Small intestine (tissue), 7 donors: ENCODE data around the gene CEP112. TPM values are rescaled to one million over a fixed set of nuclear protein-coding genes. Genes with fewer than 3 reads are reported as not detected.
"Not testable (repeated sequence)": the region's sequence is repeated elsewhere in the genome, so short reads cannot be mapped to it uniquely, and the experiment has no call there.

ENCODE experiments used
- DNase-seq, 2 donors: peaks; one replicate each; pipeline versions ENCODE4 v3.0.0 to v3.0.0-alpha.2; 2013
- FAIRE-seq: peaks from 2 replicates; lab custom pipeline; 2012; peaks lifted over from hg19 to GRCh38; lab: Jason Lieb, UNC
- H3K27ac ChIP-seq, 3 donors: one replicate each; pipeline ENCODE4 v1.5.1; 2013; ENCODE audit warnings: low read length in 2 of 3, mild to moderate bottlenecking in 2 of 3, control low read depth in 1 of 3, inconsistent platforms in 1 of 3, low read depth in 1 of 3, moderate library complexity in 1 of 3
- H3K27me3 ChIP-seq, 3 donors: one replicate each; pipeline ENCODE4 v1.6.1; 2013; ENCODE audit warnings: low read length in 3 of 3, inconsistent platforms in 1 of 3; ENCODE audit not compliant: control insufficient read depth in 3 of 3, insufficient read depth in 3 of 3
- H3K36me3 ChIP-seq, 3 donors: one replicate each; pipeline ENCODE4 v1.6.1; 2013; ENCODE audit warnings: low read length in 3 of 3, inconsistent platforms in 1 of 3, low read depth in 1 of 3, mild to moderate bottlenecking in 1 of 3, moderate library complexity in 1 of 3; ENCODE audit not compliant: control insufficient read depth in 3 of 3, insufficient read depth in 2 of 3
- H3K4me1 ChIP-seq, 3 donors: one replicate each; pipeline ENCODE4 v1.6.1; 2013; ENCODE audit warnings: low read length in 2 of 3, inconsistent platforms in 1 of 3, low read depth in 1 of 3, mild to moderate bottlenecking in 1 of 3, moderate library complexity in 1 of 3; ENCODE audit not compliant: control insufficient read depth in 3 of 3, insufficient read depth in 2 of 3
- H3K4me3 ChIP-seq, 3 donors: one replicate each; pipeline ENCODE4 v1.5.1; 2013; ENCODE audit warnings: low read length in 3 of 3, control low read depth in 1 of 3, inconsistent platforms in 1 of 3, low read depth in 1 of 3, mild to moderate bottlenecking in 1 of 3, moderate library complexity in 1 of 3
- H3K9me3 ChIP-seq, 2 donors: one replicate each; pipeline ENCODE4 v1.6.1; 2013; ENCODE audit warnings: low read depth in 1 of 2, low read length in 1 of 2; ENCODE audit not compliant: control insufficient read depth in 2 of 2, insufficient read depth in 1 of 2
- WGBS, 3 donors: extraction: QIAGEN DNeasy Blood & Tissue Kit; methylation state at CpG; one replicate each; pipeline ENCODE4 v1.1.7; 2013; 5-methylcytosine and 5-hydroxymethylcytosine counted together
- polyA plus RNA-seq, 4 donors: library from polyadenylated mRNA; stranded (reverse) in 3 of 4; unstranded in 1 of 4; fragments of 200-250 nt in 3 of 4; fragments of 120-200 nt in 1 of 4; gene quantifications; one replicate each; pipeline versions ENCODE4 v1.2.1 to v1.2.3, GENCODE V29; 2013
- donor health status: healthy with polysubstance abuse.
- donor health status: control.
- donor health status: control.
- donor health status: Bipolar disorder and iron deficiency.
- donor health status: healthy.

The CEP112 gene
- polyA plus RNA-seq, 4 donors: 2.4 to 3.6 (median 3.5) TPM; not detected in 1

GRCh38 chr17:66089764-66090163 is 102.2 kb downstream of the CEP112 start:
- no peak overlapping the region for H3K4me3 ChIP-seq
- H3K27ac ChIP-seq: no peak overlapping the region
- H3K36me3 ChIP-seq: peaks cover 0 to 9% (median 0%) of the 10 kb centered on the region in 3 donors
- DNase-seq: no peak
- no peaks in the 10 kb centered on the region for H3K27me3 ChIP-seq
- H3K9me3 ChIP-seq: peaks cover 0 to 16% of the 10 kb centered on the region in 2 donors
- no peaks in the 10 kb centered on the region for H3K4me1 ChIP-seq
- WGBS, 3 donors: 95 to 100% (median 100%) methylated on average over 1 of the region's 1 CpG
- FAIRE-seq: no peak

DNA sequence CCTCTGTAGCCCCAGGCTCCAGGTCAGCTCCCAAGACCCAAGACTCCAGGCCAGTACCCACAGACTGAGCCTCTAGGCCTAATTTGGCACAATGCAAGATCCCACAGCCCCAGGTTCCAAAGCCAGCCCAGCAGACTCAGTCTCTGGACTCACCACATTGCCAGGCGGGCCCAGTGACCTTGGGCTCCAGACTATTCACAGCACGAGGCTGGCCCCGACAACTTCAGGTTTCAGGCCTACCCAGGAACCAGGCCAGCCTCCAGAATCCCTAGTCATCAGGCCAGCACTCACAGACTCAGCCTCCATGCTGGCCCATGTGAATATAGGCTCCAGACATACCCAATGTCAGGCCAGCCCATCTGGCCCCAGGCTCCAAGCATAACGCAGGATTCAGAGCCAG is 103.8 kb downstream of the CEP112 start:
- Histone ChIP-seq H3K4me3 (no peak overlapping the region), H3K27ac (no peak overlapping the region), H3K9me3 (peaks cover 0 to 13% of the 10 kb centered on the region in 2 donors), H3K4me1 (no peaks in the 10 kb centered on the region), H3K36me3 (peaks cover 0 to 7% (median 0%) of the 10 kb centered on the region in 3 donors), H3K27me3 (no peaks in the 10 kb centered on the region)
- 89 to 94% (median 92%) methylated on average over 4 of the region's 4 CpGs for WGBS, 3 donors
- DNase-seq: no peak
- FAIRE-seq: no peak

GRCh38 chr17:66087073-66087472 is 104.9 kb downstream of the CEP112 start:
- Histone ChIP-seq H3K27me3 (no peaks in the 10 kb centered on the region), H3K36me3 (peaks cover 0 to 7% (median 0%) of the 10 kb centered on the region in 3 donors), H3K9me3 (peaks cover 0 to 13% of the 10 kb centered on the region in 2 donors), H3K4me1 (no peaks in the 10 kb centered on the region), H3K4me3 (no peak overlapping the region), H3K27ac (no peak overlapping the region)
- DNase-seq (no peak), FAIRE-seq (peak; percentile 64)

DNA sequence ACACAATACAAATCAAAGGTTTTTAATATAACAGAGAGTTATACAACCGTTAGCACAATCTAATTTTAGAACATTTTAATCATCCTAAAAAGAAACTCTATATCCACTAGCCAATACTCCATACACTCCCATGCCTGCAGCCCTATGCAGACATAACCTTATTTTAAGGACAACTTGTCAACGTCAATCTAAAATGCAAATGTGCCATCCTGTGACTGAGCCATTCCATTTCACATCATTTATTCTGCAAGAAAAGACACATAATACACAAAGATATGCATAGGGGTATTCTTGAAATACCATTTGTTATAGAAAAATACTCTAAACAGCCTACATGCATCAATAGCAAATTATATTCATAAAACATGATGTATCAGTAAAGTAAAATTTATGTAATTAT is 106.7 kb downstream of the CEP112 start:
- Histone ChIP-seq H3K36me3 (peaks cover 0 to 7% (median 0%) of the 10 kb centered on the region in 3 donors), H3K27ac (no peak overlapping the region), H3K9me3 (peaks cover 0 to 13% of the 10 kb centered on the region in 2 donors), H3K4me1 (no peaks in the 10 kb centered on the region), H3K27me3 (no peaks in the 10 kb centered on the region), H3K4me3 (no peak overlapping the region)
- 72 to 79% (median 78%) methylated on average over 2 of the region's 2 CpGs for WGBS, 3 donors
- FAIRE-seq (no peak), DNase-seq (no peak)

DNA sequence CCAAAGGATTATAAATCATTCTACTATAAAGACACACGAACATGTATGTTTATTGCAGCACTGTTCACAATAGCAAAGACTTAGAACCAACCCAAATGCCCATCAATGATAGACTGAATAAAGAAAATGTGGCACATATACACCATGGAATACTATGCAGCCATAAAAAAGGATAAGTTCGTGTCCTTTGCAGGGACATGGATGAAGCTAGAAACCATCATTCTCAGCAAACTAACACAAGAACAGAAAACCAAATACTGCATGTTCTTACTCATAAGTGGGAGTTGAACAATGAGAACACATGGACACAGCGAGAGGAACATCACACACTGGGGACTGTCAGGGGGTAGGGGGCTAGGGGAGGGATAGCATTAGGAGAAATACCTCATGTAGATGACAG is 111.3 kb downstream of the CEP112 start:
- not testable (repeated sequence) for H3K4me3 ChIP-seq, H3K9me3 ChIP-seq, H3K4me1 ChIP-seq, DNase-seq, FAIRE-seq, H3K27ac ChIP-seq, H3K36me3 ChIP-seq, H3K27me3 ChIP-seq
- WGBS, 3 donors: 88 to 94% (median 92%) methylated on average over 3 of the region's 3 CpGs

- Histone ChIP-seq H3K4me1 (no peaks in the 10 kb centered on the region), H3K36me3 (no peaks in the 10 kb centered on the region), H3K27me3 (no peaks in the 10 kb centered on the region), H3K4me3 (no peak overlapping the region), H3K9me3 (peaks cover 0 to 8% of the 10 kb centered on the region in 2 donors), H3K27ac (no peak overlapping the region)
- 70 to 81% (median 77%) methylated on average over 5 of the region's 5 CpGs for WGBS, 3 donors
- DNase-seq (no peak), FAIRE-seq (no peak)
Measured at GRCh38 chr17:66076546-66077190, 115.3 kb downstream of the CEP112 start.

- no peak overlapping the region for H3K27ac ChIP-seq
- DNase-seq (no peak), FAIRE-seq (no peak)
- H3K4me1 ChIP-seq: no peaks in the 10 kb centered on the region
- H3K27me3 ChIP-seq: no peaks in the 10 kb centered on the region
- no peak overlapping the region for H3K4me3 ChIP-seq
- H3K9me3 ChIP-seq: peaks cover 0 to 8% of the 10 kb centered on the region in 2 donors
- H3K36me3 ChIP-seq: no peaks in the 10 kb centered on the region
Measured at GRCh38 chr17:66073384-66073783, 118.5 kb downstream of the CEP112 start.

- no peak overlapping the region for H3K27ac ChIP-seq
Measured at GRCh38 chr17:66063686-66064085, 128.2 kb downstream of the CEP112 start.

DNA sequence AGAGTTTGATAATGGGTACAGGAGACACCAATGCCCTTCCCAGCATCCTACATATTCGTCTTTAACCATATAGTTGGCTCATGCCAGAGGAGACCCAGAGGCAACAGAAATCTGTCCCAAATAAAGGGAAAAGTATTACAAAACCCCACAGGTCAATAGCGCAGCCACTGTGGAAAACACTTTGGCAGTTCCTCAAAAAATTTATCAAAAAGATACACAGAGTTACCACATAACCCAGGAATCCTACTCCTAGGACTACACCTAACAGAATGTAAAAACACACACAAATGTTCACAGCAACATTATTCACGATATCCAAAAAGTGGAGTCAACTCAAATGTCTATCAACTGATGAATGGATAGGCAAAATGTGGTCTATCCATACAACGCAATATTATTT is 135.8 kb downstream of the CEP112 start:
- Histone ChIP-seq H3K27me3 (no peaks in the 10 kb centered on the region), H3K9me3 (peaks cover 0 to 3% of the 10 kb centered on the region in 2 donors), H3K27ac (no peak overlapping the region), H3K4me1 (no peaks in the 10 kb centered on the region), H3K36me3 (no peaks in the 10 kb centered on the region), H3K4me3 (no peak overlapping the region)
- no peak for FAIRE-seq
- WGBS, 3 donors: 88 to 91% (median 89%) methylated on average over 4 of the region's 4 CpGs
- no peak for DNase-seq

More at GRCh38 chr17:66063686-66064085, 128.2 kb downstream of the CEP112 start:
- 22 to 60% (median 27%) methylated on average over 1 of the region's 1 CpG for WGBS, 3 donors
- DNase-seq (no peak), FAIRE-seq (no peak)
- Histone ChIP-seq H3K9me3 (peaks cover 0 to 3% of the 10 kb centered on the region in 2 donors), H3K36me3 (no peaks in the 10 kb centered on the region), H3K4me3 (no peak overlapping the region), H3K27me3 (no peaks in the 10 kb centered on the region), H3K4me1 (no peaks in the 10 kb centered on the region)
